LNCaP clone FGC (cell line): ENCODE measurements around the gene PTPRG.

Experiments used
- DNase-seq: peaks from one replicate; pipeline ENCODE4 v3.0.0-alpha.2; 2011; ENCODE audit warnings: low read depth
- H3K4me3 ChIP-seq: 2 replicates; pipeline ENCODE4 v1.5.1; 2011; ENCODE audit warnings: mild to moderate bottlenecking, low read depth, low read length, control low read depth
- CTCF ChIP-seq: IDR thresholded peaks from 2 replicates; pipeline ENCODE4 v1.5.1; 2012; ENCODE audit warnings: mild to moderate bottlenecking; ENCODE audit not compliant: control insufficient read depth, insufficient read depth; ENCODE audit errors: extremely low read depth

The PTPRG gene

DNA sequence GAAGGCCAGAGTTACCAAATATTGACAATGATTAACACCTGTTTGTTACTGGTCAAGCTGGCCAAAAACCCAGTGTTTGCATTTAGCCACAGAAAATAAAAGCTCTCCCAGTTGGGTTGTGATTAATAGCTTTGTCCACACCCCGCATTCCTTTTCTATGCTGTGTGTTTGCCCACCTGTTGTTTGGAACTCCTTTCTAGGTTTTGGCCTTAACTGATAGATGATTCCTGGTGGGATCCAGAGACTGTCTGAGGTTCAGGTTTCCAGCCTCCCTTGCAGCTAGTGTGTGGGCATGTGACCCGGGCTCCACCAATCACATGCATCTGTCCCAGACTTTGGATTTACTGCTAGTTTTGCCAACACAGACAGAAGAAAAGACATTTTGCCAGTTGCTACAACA is 83.8 kb downstream of the PTPRG start:
- no peak overlapping the region for H3K4me3 ChIP-seq
- TF ChIP-seq CTCF = no peak
- peak; percentile 32 for DNase-seq

DNA sequence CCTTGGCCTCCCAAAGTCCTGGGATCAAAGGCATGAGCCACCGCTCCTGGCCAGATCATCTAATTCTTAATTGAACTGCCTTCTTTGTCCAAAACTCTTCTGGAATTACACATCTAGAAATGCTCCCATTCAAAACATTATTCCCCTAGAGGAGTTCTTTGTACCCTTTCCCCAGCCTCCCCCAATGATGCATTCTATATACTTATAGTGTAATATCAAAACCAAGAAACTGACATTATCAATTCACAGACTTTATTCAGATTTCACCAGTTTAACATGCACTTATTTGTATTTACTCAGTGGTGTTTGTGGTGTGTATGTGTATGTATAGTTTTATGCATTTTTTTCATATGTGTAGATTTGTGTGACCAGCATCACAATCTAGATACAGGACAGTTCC is 85.0 kb downstream of the PTPRG start:
- TF ChIP-seq CTCF = no peak
- no peak for DNase-seq
- H3K4me3 ChIP-seq = no peak overlapping the region

DNA sequence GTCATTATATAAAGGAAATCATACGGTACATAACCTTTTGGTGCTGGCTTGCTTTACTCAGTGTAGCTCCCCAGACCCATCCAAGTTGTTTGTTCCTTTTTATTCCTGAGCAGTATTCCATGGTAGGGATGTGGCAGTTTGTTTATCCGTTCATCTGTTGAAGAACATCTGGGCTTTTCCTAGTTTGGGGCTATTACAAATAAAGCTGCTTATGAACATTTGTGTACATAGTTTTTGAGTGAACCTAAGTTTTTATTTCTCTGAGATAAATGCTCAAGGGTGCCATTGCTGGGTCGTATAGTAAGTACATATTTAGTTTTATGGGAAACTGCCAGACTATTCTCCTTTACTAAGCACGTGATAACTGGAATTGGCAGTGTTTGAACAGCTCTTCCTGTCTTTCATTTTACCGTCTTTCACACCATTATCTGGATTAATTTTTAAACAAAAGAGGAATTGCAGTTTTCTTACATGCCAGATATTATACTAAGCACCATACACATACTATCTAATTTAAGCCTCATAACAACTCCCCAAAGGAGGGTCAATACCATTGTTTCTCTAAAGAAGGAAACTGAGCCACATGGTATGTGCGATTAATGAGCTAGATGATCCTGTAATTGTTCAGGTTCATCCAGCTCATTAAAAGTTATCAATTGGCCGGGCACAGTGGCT is 85.6 kb downstream of the PTPRG start:
- DNase-seq = no peak
- no peak overlapping the region for H3K4me3 ChIP-seq
- TF ChIP-seq CTCF = no peak

- TF ChIP-seq CTCF = no peak
- no peak for DNase-seq
- H3K4me3 ChIP-seq = no peak overlapping the region
Observed at GRCh38 chr3:61648481-61648880, 87.1 kb downstream of the PTPRG start.

DNA sequence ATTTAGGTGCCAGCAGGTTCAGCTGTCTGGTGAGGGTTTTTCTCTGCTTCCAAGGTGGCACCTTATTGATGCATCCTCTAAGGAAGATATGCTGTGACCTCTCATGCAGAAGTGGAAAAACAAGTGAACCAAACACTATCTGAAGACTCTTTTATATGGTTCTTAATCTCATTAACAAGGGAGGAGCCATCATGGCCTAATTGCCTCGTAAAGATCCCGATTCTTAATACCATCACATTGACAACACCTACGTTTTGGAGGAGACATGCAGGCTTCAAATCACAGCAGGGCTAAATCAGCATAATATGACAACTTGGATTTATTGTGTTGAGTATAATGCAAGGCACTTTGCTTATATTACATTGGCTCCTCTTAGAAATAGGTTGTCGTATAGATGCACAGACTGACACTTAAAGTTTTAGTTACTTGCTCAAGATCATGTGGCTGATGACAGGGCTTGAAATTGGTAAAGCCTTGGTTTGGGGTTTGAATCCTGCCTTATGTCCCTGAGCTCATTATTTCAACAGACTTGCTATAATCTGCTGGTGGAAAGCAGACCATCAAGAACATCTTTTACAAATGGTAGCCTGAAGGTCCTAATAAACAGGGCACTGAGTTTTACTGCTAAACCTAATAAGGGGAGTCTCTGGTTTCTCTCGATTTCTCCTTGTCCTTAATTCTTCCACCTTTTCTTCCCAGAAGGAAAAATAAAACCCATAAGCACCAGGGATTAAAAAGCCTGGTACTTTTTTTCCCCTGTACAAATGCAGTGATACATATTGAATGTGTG is 88.2 kb downstream of the PTPRG start:
- no peak for TF ChIP-seq CTCF
- no peak for DNase-seq
- no peak overlapping the region for H3K4me3 ChIP-seq

- peak; percentile 89 for DNase-seq
Observed at GRCh38 chr3:61650276-61650675, 88.9 kb downstream of the PTPRG start.

More at GRCh38 chr3:61650276-61650675, 88.9 kb downstream of the PTPRG start:
- H3K4me3 ChIP-seq = no peak overlapping the region
- TF ChIP-seq CTCF = no peak
